PC-3 (cell line): ENCODE measurements around the gene TAOK3.

ENCODE experiments used
- EZH2 ChIP-seq: fragments of 300-600 bp; sonication (generic); IDR thresholded peaks from one replicate; pipeline ENCODE4 v1.6.1; 2017; ENCODE audit warnings: antibody characterized with exemption, mild to moderate bottlenecking, low read length; ENCODE audit not compliant: unreplicated experiment
- EZH2phosphoT487 ChIP-seq: fragments of 300-600 bp; sonication (generic); IDR thresholded peaks from 2 replicates; pipeline ENCODE4 v1.6.1; 2018; ENCODE audit warnings: mild to moderate bottlenecking, antibody characterized with exemption, low read length, borderline replicate concordance
- TF ChIP-seq, protein P1 (sequence below): fragments of 300-600 bp; sonication (generic); conservative IDR thresholded peaks from 2 replicates; pipeline ENCODE4 v1.5.1; 2017; ENCODE audit warnings: antibody characterized with exemption, low read depth, mild to moderate bottlenecking, low read length

DNA sequence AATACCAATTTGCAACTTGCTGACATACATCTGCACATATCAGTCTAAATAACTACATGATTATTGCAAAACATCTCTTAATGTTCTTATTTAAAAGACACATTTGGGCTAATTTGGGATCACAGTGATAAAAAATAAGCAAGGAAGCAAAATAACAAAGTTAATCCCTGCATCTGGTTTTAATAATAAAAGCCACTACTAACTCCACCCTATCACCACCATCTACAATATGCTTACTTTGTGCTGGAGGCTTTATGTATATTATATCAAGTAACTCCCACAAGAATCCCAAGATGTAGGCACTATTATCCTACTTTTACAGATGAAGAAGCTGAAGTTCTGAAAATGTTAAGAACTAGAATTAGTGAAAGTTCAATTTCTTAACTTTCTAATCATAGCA is 45.7 kb downstream of the TAOK3 start:
- no peak for TF ChIP-seq EZH2
- TF ChIP-seq, protein P1, sequence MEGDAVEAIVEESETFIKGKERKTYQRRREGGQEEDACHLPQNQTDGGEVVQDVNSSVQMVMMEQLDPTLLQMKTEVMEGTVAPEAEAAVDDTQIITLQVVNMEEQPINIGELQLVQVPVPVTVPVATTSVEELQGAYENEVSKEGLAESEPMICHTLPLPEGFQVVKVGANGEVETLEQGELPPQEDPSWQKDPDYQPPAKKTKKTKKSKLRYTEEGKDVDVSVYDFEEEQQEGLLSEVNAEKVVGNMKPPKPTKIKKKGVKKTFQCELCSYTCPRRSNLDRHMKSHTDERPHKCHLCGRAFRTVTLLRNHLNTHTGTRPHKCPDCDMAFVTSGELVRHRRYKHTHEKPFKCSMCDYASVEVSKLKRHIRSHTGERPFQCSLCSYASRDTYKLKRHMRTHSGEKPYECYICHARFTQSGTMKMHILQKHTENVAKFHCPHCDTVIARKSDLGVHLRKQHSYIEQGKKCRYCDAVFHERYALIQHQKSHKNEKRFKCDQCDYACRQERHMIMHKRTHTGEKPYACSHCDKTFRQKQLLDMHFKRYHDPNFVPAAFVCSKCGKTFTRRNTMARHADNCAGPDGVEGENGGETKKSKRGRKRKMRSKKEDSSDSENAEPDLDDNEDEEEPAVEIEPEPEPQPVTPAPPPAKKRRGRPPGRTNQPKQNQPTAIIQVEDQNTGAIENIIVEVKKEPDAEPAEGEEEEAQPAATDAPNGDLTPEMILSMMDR: no peak
- no peak for TF ChIP-seq EZH2phosphoT487
